DMS79 (cell line): ENCODE data around the gene TMEM92.

Source experiments
- DNase-seq: peaks from one replicate; lab custom pipeline; 2025; lab: John Stamatoyannopoulos, UW

Gene TMEM92

DNA sequence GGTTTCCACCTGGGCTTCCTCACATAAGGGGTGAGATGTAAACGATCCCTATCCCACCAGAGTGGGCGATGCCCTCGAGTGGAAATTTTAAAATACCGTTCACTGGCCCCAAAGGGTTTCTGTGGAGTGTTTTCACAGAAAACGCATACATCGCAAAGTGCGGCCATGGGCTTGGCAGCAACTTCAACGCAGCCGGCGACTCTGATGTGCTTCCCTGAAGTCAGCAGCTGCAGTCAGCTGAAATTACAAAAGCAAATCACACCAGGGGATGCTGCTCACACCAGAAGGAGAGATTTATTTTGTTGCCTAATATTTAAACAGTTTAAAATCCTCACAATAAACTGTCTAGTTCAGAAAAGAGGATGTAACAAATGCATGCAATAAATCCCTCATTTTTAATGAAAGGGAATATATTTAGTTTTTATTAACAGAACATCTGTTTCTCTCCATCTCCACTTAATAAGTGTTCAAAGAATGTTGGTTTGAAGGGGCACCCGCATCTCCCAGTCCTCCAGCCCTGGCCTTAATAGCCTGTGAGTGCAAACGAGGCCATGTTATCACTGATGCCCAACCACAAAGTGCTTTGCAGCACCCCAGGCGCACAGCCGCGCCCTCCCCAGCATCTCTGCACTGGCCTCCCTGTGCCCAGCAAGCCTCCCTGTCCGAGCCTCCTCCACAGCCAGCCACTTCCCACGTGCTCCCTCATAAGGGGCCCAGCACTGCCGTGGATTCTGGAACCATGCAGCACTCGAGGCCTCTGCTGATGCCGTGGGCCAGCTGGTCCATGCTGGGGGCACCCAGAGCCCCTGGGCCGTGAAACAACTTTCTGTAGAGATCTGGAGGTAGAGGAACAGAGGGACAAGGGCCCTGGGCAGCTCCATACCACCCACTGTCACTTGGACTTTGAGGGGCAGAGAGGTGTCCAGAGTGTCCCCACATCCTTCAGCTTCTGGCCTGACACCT lies 54.4 kb downstream of the TMEM92 start:
- no peak for DNase-seq

DNA sequence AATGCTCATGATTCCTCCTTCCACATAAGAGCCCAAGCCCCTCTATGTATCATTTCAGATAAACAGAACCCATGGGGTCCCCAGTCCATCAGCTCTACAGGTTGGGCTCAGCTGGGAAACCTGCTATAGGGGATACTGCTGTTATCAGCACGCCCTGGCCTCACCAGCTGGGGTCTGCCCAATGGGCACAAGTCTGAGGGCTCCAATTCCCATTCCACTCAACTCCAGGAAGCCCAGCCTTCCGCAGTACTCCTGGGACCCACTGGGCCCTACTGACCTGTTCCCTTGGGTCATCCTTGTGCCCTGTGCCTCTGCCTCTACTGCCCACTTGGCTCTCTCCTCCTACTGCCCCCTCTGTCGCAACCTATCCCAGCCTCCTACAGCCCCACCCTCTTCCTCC lies 55.5 kb downstream of the TMEM92 start:
- DNase-seq: no peak

DNA sequence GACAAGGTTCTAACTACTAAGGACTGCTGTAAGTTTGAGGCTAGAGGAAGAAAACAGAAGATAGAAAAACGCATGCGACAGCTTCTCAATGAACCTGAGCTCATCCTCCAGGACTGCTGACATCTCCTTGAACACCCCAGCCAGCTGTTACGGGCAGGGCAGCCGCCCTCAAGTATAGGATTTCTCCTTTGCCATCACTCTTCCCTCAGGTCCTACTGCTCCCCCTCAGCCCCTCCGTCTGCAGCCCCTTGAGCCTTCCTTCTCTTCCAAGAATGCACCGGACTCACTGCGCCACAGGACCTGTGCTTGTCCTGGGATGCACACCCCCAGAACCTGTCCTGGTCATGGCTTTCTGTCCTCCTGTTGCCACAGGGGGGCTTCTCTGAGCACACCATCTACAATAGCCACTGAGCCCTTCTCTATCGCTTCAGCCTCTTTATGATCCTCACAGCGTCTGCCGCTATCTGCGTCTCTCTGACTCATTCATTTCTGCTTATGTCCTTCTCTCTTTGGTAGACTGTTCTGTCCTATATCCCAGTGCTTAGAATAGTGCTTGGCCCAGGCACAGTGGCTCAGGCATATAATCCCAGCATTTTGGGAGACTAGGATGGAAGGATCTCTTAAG lies 56.0 kb downstream of the TMEM92 start:
- no peak for DNase-seq
